HUES64 (cell line): ENCODE results near the gene ACTG1.

ENCODE experiments used
- H3K27ac ChIP-seq: 2 replicates; pipeline ENCODE4 v1.7.0; 2013; ENCODE audit warnings: low read depth, low read length, inconsistent platforms
- H3K27me3 ChIP-seq: 2 replicates; pipeline ENCODE4 v1.6.1; 2013; ENCODE audit warnings: mild to moderate bottlenecking, low read length; ENCODE audit not compliant: insufficient read depth
- H3K36me3 ChIP-seq: 2 replicates; pipeline ENCODE4 v1.6.1; 2013; ENCODE audit warnings: mild to moderate bottlenecking, low read length; ENCODE audit not compliant: insufficient read depth
- H3K4me1 ChIP-seq: 2 replicates; pipeline ENCODE4 v1.6.1; 2013; ENCODE audit warnings: mild to moderate bottlenecking, low read length, moderate library complexity; ENCODE audit not compliant: insufficient read depth
- H3K4me3 ChIP-seq: 2 replicates; pipeline ENCODE4 v1.5.1; 2013; ENCODE audit warnings: mild to moderate bottlenecking, low read length, moderate library complexity
- H3K9ac ChIP-seq: 2 replicates; pipeline ENCODE4 v1.6.1; 2013; ENCODE audit warnings: mild to moderate bottlenecking, low read depth, low read length
- H3K9me3 ChIP-seq: 2 replicates; pipeline ENCODE4 v1.6.1; 2013; ENCODE audit warnings: low read depth, low read length; ENCODE audit not compliant: insufficient read depth
- WGBS: fragments of 150-250, 120-280 bp; methylation state at CpG from one replicate; pipeline ENCODE4 v1.1.7; 2013; ENCODE audit warnings: missing lambda C conversion rate; 5-methylcytosine and 5-hydroxymethylcytosine counted together

Gene ACTG1

GRCh38 chr17:81463506-81463905 lies 49.1 kb downstream of the ACTG1 start:
- 95% methylated on average over 32 of the region's 32 CpGs for WGBS
- no peaks in the 10 kb centered on the region for H3K27me3 ChIP-seq
- no peak overlapping the region for H3K9ac ChIP-seq
- H3K4me3 ChIP-seq = no peak overlapping the region
- H3K9me3 ChIP-seq = no peaks in the 10 kb centered on the region
- no peak overlapping the region for H3K27ac ChIP-seq
- H3K4me1 ChIP-seq = no peaks in the 10 kb centered on the region
- no peaks in the 10 kb centered on the region for H3K36me3 ChIP-seq

- 97% methylated on average over 33 of the region's 33 CpGs for WGBS
- Histone ChIP-seq H3K27ac (no peak overlapping the region), H3K9me3 (no peaks in the 10 kb centered on the region), H3K36me3 (no peaks in the 10 kb centered on the region), H3K9ac (no peak overlapping the region), H3K4me3 (no peak overlapping the region), H3K27me3 (no peaks in the 10 kb centered on the region), H3K4me1 (no peaks in the 10 kb centered on the region)
These were observed 50.0 kb downstream of the ACTG1 start for GRCh38 chr17:81462506-81463125.

GRCh38 chr17:81461607-81462500 lies 50.7 kb downstream of the ACTG1 start:
- H3K9ac ChIP-seq = no peak overlapping the region

DNA sequence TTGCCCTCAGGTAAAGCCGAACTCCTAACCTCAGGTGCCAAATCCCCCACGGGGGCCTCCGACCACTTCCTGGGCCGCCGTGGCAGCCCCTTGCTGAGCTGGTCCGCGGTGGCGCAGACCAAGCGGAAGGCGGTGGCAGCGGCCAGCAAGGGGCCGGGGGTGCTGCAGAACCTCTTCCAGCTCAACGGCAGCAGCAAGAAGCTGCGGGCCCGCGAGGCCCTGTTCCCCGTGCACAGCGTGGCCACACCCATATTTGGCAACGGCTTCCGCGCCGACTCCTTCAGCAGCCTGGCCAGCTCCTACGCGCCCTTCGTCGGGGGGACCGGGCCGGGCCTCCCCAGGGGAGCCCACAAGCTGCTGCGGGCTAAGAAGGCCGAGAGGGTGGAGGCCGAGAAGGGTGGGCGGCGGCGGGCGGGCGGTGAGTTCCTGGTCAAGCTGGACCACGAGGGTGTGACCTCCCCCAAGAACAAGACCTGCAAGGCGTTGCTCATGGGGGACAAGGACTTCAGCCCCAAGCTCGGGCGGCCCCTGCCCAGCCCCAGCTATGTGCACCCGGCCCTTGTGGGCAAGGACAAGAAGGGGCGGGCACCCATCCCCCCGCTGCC lies 51.6 kb downstream of the ACTG1 start:
- Histone ChIP-seq H3K9ac (no peak overlapping the region), H3K4me3 (no peak overlapping the region), H3K27ac (no peak overlapping the region), H3K9me3 (no peaks in the 10 kb centered on the region), H3K36me3 (no peaks in the 10 kb centered on the region), H3K4me1 (0 out of 2 replicates have a peak, but pooled peaks cover 5% of the 10 kb centered on the region), H3K27me3 (no peaks in the 10 kb centered on the region)
- 91% methylated on average over 43 of the region's 43 CpGs for WGBS

More at GRCh38 chr17:81461607-81462500, 50.7 kb downstream of the ACTG1 start:
- 91% methylated on average over 50 of the region's 50 CpGs for WGBS
- no peaks in the 10 kb centered on the region for H3K27me3 ChIP-seq
- H3K27ac ChIP-seq = no peak overlapping the region
- 0 out of 2 replicates have a peak, but pooled peaks cover 1% of the 10 kb centered on the region for H3K4me1 ChIP-seq
- H3K4me3 ChIP-seq = no peak overlapping the region
- no peaks in the 10 kb centered on the region for H3K9me3 ChIP-seq
- no peaks in the 10 kb centered on the region for H3K36me3 ChIP-seq
